Small intestine (tissue), 7 donors: Measurements from ENCODE around the gene ARHGAP28. TPM values are rescaled to one million over a fixed set of nuclear protein-coding genes. Genes with fewer than 3 reads are reported as not detected.
A peak's percentile ranks its signal among the peaks of the same experiment; 100 is the strongest.

Experiments used
- DNase-seq, 2 donors: peaks; one replicate each; pipeline versions ENCODE4 v3.0.0 to v3.0.0-alpha.2; 2013
- FAIRE-seq: peaks from 2 replicates; lab custom pipeline; 2012; peaks lifted over from hg19 to GRCh38; lab: Jason Lieb, UNC
- H3K27ac ChIP-seq, 3 donors: one replicate each; pipeline ENCODE4 v1.5.1; 2013; ENCODE audit warnings: low read length in 2 of 3, mild to moderate bottlenecking in 2 of 3, control low read depth in 1 of 3, inconsistent platforms in 1 of 3, low read depth in 1 of 3, moderate library complexity in 1 of 3
- H3K27me3 ChIP-seq, 3 donors: one replicate each; pipeline ENCODE4 v1.6.1; 2013; ENCODE audit warnings: low read length in 3 of 3, inconsistent platforms in 1 of 3; ENCODE audit not compliant: control insufficient read depth in 3 of 3, insufficient read depth in 3 of 3
- H3K36me3 ChIP-seq, 3 donors: one replicate each; pipeline ENCODE4 v1.6.1; 2013; ENCODE audit warnings: low read length in 3 of 3, inconsistent platforms in 1 of 3, low read depth in 1 of 3, mild to moderate bottlenecking in 1 of 3, moderate library complexity in 1 of 3; ENCODE audit not compliant: control insufficient read depth in 3 of 3, insufficient read depth in 2 of 3
- H3K4me1 ChIP-seq, 3 donors: one replicate each; pipeline ENCODE4 v1.6.1; 2013; ENCODE audit warnings: low read length in 2 of 3, inconsistent platforms in 1 of 3, low read depth in 1 of 3, mild to moderate bottlenecking in 1 of 3, moderate library complexity in 1 of 3; ENCODE audit not compliant: control insufficient read depth in 3 of 3, insufficient read depth in 2 of 3
- H3K4me3 ChIP-seq, 3 donors: one replicate each; pipeline ENCODE4 v1.5.1; 2013; ENCODE audit warnings: low read length in 3 of 3, control low read depth in 1 of 3, inconsistent platforms in 1 of 3, low read depth in 1 of 3, mild to moderate bottlenecking in 1 of 3, moderate library complexity in 1 of 3
- H3K9me3 ChIP-seq, 2 donors: one replicate each; pipeline ENCODE4 v1.6.1; 2013; ENCODE audit warnings: low read depth in 1 of 2, low read length in 1 of 2; ENCODE audit not compliant: control insufficient read depth in 2 of 2, insufficient read depth in 1 of 2
- WGBS, 3 donors: extraction: QIAGEN DNeasy Blood & Tissue Kit; methylation state at CpG; one replicate each; pipeline ENCODE4 v1.1.7; 2013; 5-methylcytosine and 5-hydroxymethylcytosine counted together
- polyA plus RNA-seq, 4 donors: library from polyadenylated mRNA; stranded (reverse) in 3 of 4; unstranded in 1 of 4; fragments of 200-250 nt in 3 of 4; fragments of 120-200 nt in 1 of 4; gene quantifications; one replicate each; pipeline versions ENCODE4 v1.2.1 to v1.2.3, GENCODE V29; 2013
- donor health status: healthy with polysubstance abuse.
- donor health status: control.
- donor health status: control.
- donor health status: Bipolar disorder and iron deficiency.
- donor health status: healthy.

The ARHGAP28 gene
- polyA plus RNA-seq, 4 donors = 1.2 to 10.8 (median 2.4) TPM

GRCh38 chr18:6941996-6942395 lies 212.5 kb downstream of the ARHGAP28 start:
- no peak overlapping the region for H3K27ac ChIP-seq
- no peak overlapping the region for H3K4me3 ChIP-seq
- FAIRE-seq (no peak), DNase-seq (no peak)
- 61 to 77% (median 63%) methylated on average over 11 of the region's 11 CpGs for WGBS, 3 donors
- H3K4me1 ChIP-seq = peaks cover 0 to 2% (median 0%) of the 10 kb centered on the region in 3 donors
- H3K9me3 ChIP-seq = no peaks in the 10 kb centered on the region
- H3K36me3 ChIP-seq = peaks cover 0 to 3% (median 0%) of the 10 kb centered on the region in 3 donors
- no peaks in the 10 kb centered on the region for H3K27me3 ChIP-seq

- no peaks in the 10 kb centered on the region for H3K9me3 ChIP-seq
- no peak for FAIRE-seq
Observed at GRCh38 chr18:6942742-6943141, 213.2 kb downstream of the ARHGAP28 start.

GRCh38 chr18:6943143-6943542 lies 213.6 kb downstream of the ARHGAP28 start:
- H3K4me3 ChIP-seq = no peak overlapping the region
- FAIRE-seq (no peak), DNase-seq (no peak)
- H3K27ac ChIP-seq = no peak overlapping the region
- no peaks in the 10 kb centered on the region for H3K27me3 ChIP-seq
- H3K9me3 ChIP-seq = no peaks in the 10 kb centered on the region
- peaks cover 0 to 3% (median 0%) of the 10 kb centered on the region in 3 donors for H3K36me3 ChIP-seq
- 81 to 95% (median 92%) methylated on average over 6 of the region's 6 CpGs for WGBS, 3 donors
- H3K4me1 ChIP-seq = peaks cover 0 to 13% (median 5%) of the 10 kb centered on the region in 3 donors

More at GRCh38 chr18:6942742-6943141, 213.2 kb downstream of the ARHGAP28 start:
- H3K4me3 ChIP-seq = no peak overlapping the region
- no peak overlapping the region for H3K27ac ChIP-seq
- H3K4me1 ChIP-seq = peaks cover 0 to 9% (median under 1%) of the 10 kb centered on the region in 3 donors
- H3K27me3 ChIP-seq = no peaks in the 10 kb centered on the region
- H3K36me3 ChIP-seq = peaks cover 0 to 3% (median 0%) of the 10 kb centered on the region in 3 donors
- 87 to 94% (median 89%) methylated on average over 3 of the region's 3 CpGs for WGBS, 3 donors
- DNase-seq = no peak

- Histone ChIP-seq H3K36me3 (no peaks in the 10 kb centered on the region), H3K4me3 (peak overlapping the region in 1 of 3 donors; percentile 26), H3K27ac (peak overlapping the region; percentile 39 to 79 (median 68)), H3K9me3 (no peaks in the 10 kb centered on the region), H3K27me3 (no peaks in the 10 kb centered on the region), H3K4me1 (peaks cover 0 to 37% (median 10%) of the 10 kb centered on the region in 3 donors)
- DNase-seq (peak; percentile 64 to 92), FAIRE-seq (no peak)
- WGBS, 3 donors = 30 to 60% (median 39%) methylated on average over 10 of the region's 10 CpGs
Observed at GRCh38 chr18:6947338-6948030, 218.0 kb downstream of the ARHGAP28 start.

GRCh38 chr18:6948281-6949055 lies 219.0 kb downstream of the ARHGAP28 start:
- H3K4me1 ChIP-seq = peaks cover 0 to 37% (median 10%) of the 10 kb centered on the region in 3 donors
- FAIRE-seq = no peak

GRCh38 chr18:6949800-6950586 lies 220.5 kb downstream of the ARHGAP28 start:
- no peaks in the 10 kb centered on the region for H3K27me3 ChIP-seq
- FAIRE-seq = peak; percentile 55
- H3K4me1 ChIP-seq = peaks cover 0 to 37% (median 10%) of the 10 kb centered on the region in 3 donors
- no peaks in the 10 kb centered on the region for H3K36me3 ChIP-seq
- H3K4me3 ChIP-seq = no peak overlapping the region
- H3K27ac ChIP-seq = peak overlapping the region in 2 of 3 donors; percentile 46 to 61
- no peaks in the 10 kb centered on the region for H3K9me3 ChIP-seq
- 17 to 46% (median 29%) methylated on average over 11 of the region's 11 CpGs for WGBS, 3 donors
- peak; percentile 71 to 87 for DNase-seq

More at GRCh38 chr18:6948281-6949055, 219.0 kb downstream of the ARHGAP28 start:
- H3K36me3 ChIP-seq = no peaks in the 10 kb centered on the region
- no peaks in the 10 kb centered on the region for H3K27me3 ChIP-seq
- WGBS, 3 donors = 82 to 85% (median 83%) methylated on average over 16 of the region's 16 CpGs
- no peaks in the 10 kb centered on the region for H3K9me3 ChIP-seq
- DNase-seq = peak in 1 of 2 donors; percentile 5
- H3K27ac ChIP-seq = peak overlapping the region in 2 of 3 donors; percentile 39 to 57
- no peak overlapping the region for H3K4me3 ChIP-seq

- peaks cover 0 to 37% (median 10%) of the 10 kb centered on the region in 3 donors for H3K4me1 ChIP-seq
- peak overlapping the region in 1 of 3 donors; percentile 61 for H3K27ac ChIP-seq
- peak; percentile 26 to 33 for DNase-seq
- 30 to 68% (median 39%) methylated on average over 14 of the region's 14 CpGs for WGBS, 3 donors
- no peaks in the 10 kb centered on the region for H3K36me3 ChIP-seq
- no peaks in the 10 kb centered on the region for H3K27me3 ChIP-seq
- H3K4me3 ChIP-seq = no peak overlapping the region
- no peak for FAIRE-seq
- H3K9me3 ChIP-seq = no peaks in the 10 kb centered on the region
Observed at GRCh38 chr18:6950641-6951040, 221.1 kb downstream of the ARHGAP28 start.
